Suppressor macrophage treated with lipopolysaccharide for 4 hours (primary cell): ENCODE results near the gene PAPOLB.

Experiments
- DNase-seq: peaks from one replicate; pipeline ENCODE4 v3.0.0-alpha.2; 2020

PAPOLB gene

GRCh38 chr7:4820405-4820966 lies 41.3 kb downstream of the PAPOLB start:
- no peak for DNase-seq

- no peak for DNase-seq
These were observed 42.0 kb downstream of the PAPOLB start for GRCh38 chr7:4819560-4820404.

- no peak for DNase-seq
These were observed 43.6 kb downstream of the PAPOLB start for GRCh38 chr7:4818000-4818794.

GRCh38 chr7:4817178-4817901 lies 44.5 kb downstream of the PAPOLB start:
- DNase-seq: no peak

DNA sequence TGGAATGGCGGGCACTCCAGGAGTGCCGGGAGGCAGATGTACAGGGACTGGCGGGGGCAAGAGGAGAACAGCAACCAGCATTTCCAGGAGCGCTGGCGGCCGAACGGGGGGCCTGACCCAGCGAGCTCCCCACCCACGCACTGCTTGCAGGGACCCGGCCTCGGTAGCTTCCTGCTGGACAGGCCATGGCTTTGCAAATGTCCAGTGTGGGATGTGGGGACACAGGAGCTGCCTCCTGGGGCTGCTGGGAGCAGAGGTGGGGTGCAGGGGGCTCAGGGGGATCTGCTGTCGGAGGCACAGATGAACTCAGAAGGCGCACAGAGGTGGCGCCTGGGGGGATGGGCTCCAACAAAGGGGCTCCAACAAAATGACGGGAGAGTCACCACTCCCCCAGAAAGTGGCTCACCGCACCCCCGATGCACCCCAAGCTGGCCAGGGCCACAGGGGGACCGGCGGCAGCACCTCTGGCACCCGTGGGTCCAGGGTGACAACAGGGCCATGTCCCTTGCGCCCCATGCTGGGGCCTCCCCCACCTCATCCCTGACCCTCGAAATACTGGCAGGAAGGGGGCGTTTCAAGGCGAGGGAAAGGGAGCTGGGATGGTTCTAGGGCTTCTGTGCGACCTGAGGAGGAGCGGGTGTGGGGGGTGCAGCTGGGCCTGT lies 45.3 kb downstream of the PAPOLB start:
- DNase-seq: no peak

DNA sequence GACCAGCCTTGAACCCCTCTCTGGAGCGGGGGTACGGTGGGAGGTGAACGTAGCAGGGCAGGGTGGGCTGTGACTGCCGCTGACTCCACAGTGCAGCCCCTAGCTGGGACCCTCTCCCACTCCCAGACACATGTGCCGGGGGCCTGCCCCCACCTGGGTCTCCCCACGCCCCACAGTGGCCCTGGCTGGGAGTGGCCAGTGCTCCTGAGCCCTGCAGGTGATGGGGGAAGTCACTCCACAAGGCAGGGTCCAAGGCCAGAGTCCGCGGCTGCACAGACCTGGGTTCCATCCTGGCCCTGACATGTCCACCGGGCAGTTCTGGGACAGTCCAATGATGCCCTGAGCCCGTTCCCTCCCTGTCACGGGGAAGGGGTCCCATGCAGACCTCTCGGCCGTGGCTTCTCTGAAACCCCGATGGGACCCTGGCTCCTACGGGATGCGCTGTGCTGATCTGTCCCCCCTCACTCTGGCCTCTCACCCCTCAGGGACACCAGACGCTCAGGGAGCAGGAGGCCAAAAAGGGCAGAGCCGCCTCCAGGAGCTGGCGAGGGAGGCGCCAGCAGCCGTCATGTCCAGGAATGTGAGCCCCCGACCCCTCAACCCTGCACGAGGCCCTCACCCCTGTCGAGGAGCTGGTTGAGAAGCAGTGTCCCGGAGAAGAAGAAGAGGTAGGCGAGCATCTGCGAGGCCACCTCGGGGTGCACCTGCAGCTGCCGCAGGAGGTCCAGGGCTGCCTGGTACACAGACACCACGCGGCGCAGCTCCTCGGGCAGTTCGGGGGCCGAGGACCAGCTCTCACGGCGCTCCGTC lies 46.0 kb downstream of the PAPOLB start:
- no peak for DNase-seq

GRCh38 chr7:4815121-4815520 lies 46.7 kb downstream of the PAPOLB start:
- DNase-seq: no peak

GRCh38 chr7:4814433-4814832 lies 47.4 kb downstream of the PAPOLB start:
- no peak for DNase-seq

- no peak for DNase-seq
These were observed 52.2 kb downstream of the PAPOLB start for GRCh38 chr7:4809666-4810065.

- peak; percentile 37 for DNase-seq
These were observed 52.7 kb downstream of the PAPOLB start for GRCh38 chr7:4809091-4809591.

DNA sequence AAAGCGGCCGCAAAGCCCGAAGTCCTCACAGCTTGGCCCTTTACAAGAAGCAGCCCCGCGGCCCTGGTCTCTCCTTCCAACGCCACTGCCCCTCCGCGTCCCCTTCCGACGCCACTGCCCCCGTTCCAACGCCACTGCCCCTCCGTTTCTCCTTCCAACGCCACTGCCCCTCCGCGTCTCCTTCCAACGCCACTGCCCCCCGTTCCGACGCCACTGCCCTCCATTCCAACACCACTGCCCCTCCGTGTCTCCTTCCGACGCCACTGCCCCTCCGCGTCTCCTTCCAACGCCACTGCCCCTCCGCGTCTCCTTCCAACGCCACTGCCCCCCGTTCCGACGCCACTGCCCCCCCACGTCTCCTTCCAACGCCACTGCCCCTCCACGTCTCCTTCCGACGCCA lies 53.3 kb downstream of the PAPOLB start:
- no peak for DNase-seq

- DNase-seq: no peak
These were observed 53.8 kb downstream of the PAPOLB start for GRCh38 chr7:4808026-4808425.
